Measurements from ENCODE around the gene GLRX. TPM values are rescaled to one million over a fixed set of nuclear protein-coding genes. Genes with fewer than 3 reads are reported as not detected.
A peak's percentile ranks its signal among the peaks of the same experiment; 100 is the strongest.

Gene GLRX
- total RNA-seq, 2 experiments from 2014 or later = 28.4 to 32.6 TPM

GRCh38 chr5:95835682-95836385, 13.3 kb upstream of the GLRX start:
- ATAC-seq (no peak), DNase-seq (peak; percentile 41)
- H3K4me3 Mint-ChIP-seq = peak overlapping the region; percentile 74
- ChIA-PET CTCF (interaction anchor here (1.3 to 25.0 kb wide), 10 partner anchors 11 to 192 kb away, joined by 3 to 628 read pairs (median 8); partner anchors contain the start of gene GLRX), POLR2A (interaction anchor here (0.7 to 2.5 kb wide), 7 partner anchors 11 to 189 kb away, joined by 3 to 11 read pairs (median 5); partner anchors contain the start of genes GLRX and RFESD)
- TF ChIP-seq CTCF (IDR thresholded peaks at IDR 0.05) = no peak
- no peaks in the 10 kb centered on the region for H3K9me3 Mint-ChIP-seq
- peaks cover 40% of the 10 kb centered on the region for H3K4me1 Mint-ChIP-seq (ENCODE audit: low read depth)
- intact Hi-C loops (cut with micrococcal nuclease) = loop anchor here (5.0 kb wide), 1 partner anchor 174 kb away; no protein-coding TSS in a partner anchor
- peak overlapping the region; percentile 93 for H3K27ac Mint-ChIP-seq
- no peaks in the 10 kb centered on the region for H3K36me3 Mint-ChIP-seq (ENCODE audit: low read depth)
- H3K27me3 Mint-ChIP-seq = no peaks in the 10 kb centered on the region

- no peak overlapping the region for H3K27ac Mint-ChIP-seq
- H3K4me1 Mint-ChIP-seq (ENCODE audit: low read depth) = peaks cover 36% of the 10 kb centered on the region
- H3K36me3 Mint-ChIP-seq (ENCODE audit: low read depth) = no peaks in the 10 kb centered on the region
- POLR2A ChIA-PET = interaction anchor here (0.6 to 0.9 kb wide), 2 partner anchors 8 to 9 kb away, joined by 3 read pairs; no protein-coding TSS in a partner anchor
- ATAC-seq = no peak
- no peak overlapping the region for H3K4me3 Mint-ChIP-seq
- TF ChIP-seq CTCF (IDR thresholded peaks at IDR 0.05) = no peak
- no peaks in the 10 kb centered on the region for H3K9me3 Mint-ChIP-seq
- DNase-seq = no peak
- H3K27me3 Mint-ChIP-seq = no peaks in the 10 kb centered on the region
- intact Hi-C loops (cut with micrococcal nuclease) = no loop called here
- CTCF ChIA-PET = interaction anchor here (0.8 to 3.5 kb wide), 5 partner anchors 8 to 51 kb away, joined by 3 to 22 read pairs (median 4); no protein-coding TSS in a partner anchor
Observed at GRCh38 chr5:95832664-95833063, 10.1 kb upstream of the GLRX start.

GRCh38 chr5:95830226-95830625, 7.7 kb upstream of the GLRX start:
- no peak for ATAC-seq
- DNase-seq = no peak
- peak overlapping the region; percentile 32 for H3K27ac Mint-ChIP-seq
- H3K9me3 Mint-ChIP-seq = no peaks in the 10 kb centered on the region
- H3K27me3 Mint-ChIP-seq = no peaks in the 10 kb centered on the region
- no peak overlapping the region for H3K4me3 Mint-ChIP-seq
- POLR2A ChIA-PET = interaction anchor here (0.6 kb wide), 1 partner anchor 245 kb away, joined by 3 read pairs; no protein-coding TSS in a partner anchor
- CTCF ChIA-PET = interaction anchor here (3.5 kb wide), 1 partner anchor 48 kb away, joined by 22 read pairs; no protein-coding TSS in a partner anchor
- intact Hi-C loops (cut with micrococcal nuclease) = no loop called here
- no peaks in the 10 kb centered on the region for H3K36me3 Mint-ChIP-seq (ENCODE audit: low read depth)
- peaks cover 24% of the 10 kb centered on the region for H3K4me1 Mint-ChIP-seq (ENCODE audit: low read depth)
- TF ChIP-seq CTCF (IDR thresholded peaks at IDR 0.05) = no peak

GRCh38 chr5:95827892-95828246, 5.3 kb upstream of the GLRX start:
- no peaks in the 10 kb centered on the region for H3K9me3 Mint-ChIP-seq
- DNase-seq = no peak
- no peak overlapping the region for H3K4me3 Mint-ChIP-seq
- H3K27me3 Mint-ChIP-seq = no peaks in the 10 kb centered on the region
- H3K4me1 Mint-ChIP-seq (ENCODE audit: low read depth) = peaks cover 31% of the 10 kb centered on the region
- intact Hi-C loops (cut with micrococcal nuclease) = no loop called here
- ChIA-PET CTCF (interaction anchor here (1.3 to 2.2 kb wide), 2 partner anchors 14 to 47 kb away, joined by 3 to 12 read pairs; no protein-coding TSS in a partner anchor), POLR2A (interaction anchor here (0.8 kb wide), 1 partner anchor 9 kb away, joined by 3 read pairs; no protein-coding TSS in a partner anchor)
- H3K36me3 Mint-ChIP-seq (ENCODE audit: low read depth) = no peaks in the 10 kb centered on the region
- no peak for ATAC-seq
- no peak for TF ChIP-seq CTCF (IDR thresholded peaks at IDR 0.05)
- no peak overlapping the region for H3K27ac Mint-ChIP-seq
